HG03432 (cell line): ENCODE results near the gene PCDHB6.
"Not testable (repeated sequence)": the region's sequence is repeated elsewhere in the genome, so short reads cannot be mapped to it uniquely, and the experiment has no call there.

Source experiments
- ATAC-seq: cut with Tn5 transposase; IDR thresholded peaks from one replicate; pipeline ENCODE4 v1.9.1; 2021; ENCODE audit warnings: mild to moderate bottlenecking, moderate library complexity; ENCODE audit not compliant: unreplicated experiment

Gene PCDHB6

DNA sequence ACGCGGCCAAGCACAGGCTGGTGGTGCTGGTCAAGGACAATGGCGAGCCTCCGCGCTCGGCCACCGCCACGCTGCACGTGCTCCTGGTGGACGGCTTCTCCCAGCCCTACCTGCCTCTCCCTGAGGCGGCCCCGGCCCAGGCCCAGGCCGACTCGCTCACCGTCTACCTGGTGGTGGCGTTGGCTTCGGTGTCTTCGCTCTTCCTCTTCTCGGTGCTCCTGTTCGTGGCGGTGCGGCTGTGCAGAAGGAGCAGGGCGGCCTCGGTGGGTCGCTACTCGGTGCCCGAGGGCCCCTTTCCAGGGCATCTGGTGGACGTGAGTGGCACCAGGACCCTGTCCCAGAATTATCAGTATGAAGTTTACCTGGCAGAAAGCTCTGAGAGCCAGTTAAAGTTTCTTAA, 8.0 kb downstream of the PCDHB6 start:
- ATAC-seq = not testable (repeated sequence)

DNA sequence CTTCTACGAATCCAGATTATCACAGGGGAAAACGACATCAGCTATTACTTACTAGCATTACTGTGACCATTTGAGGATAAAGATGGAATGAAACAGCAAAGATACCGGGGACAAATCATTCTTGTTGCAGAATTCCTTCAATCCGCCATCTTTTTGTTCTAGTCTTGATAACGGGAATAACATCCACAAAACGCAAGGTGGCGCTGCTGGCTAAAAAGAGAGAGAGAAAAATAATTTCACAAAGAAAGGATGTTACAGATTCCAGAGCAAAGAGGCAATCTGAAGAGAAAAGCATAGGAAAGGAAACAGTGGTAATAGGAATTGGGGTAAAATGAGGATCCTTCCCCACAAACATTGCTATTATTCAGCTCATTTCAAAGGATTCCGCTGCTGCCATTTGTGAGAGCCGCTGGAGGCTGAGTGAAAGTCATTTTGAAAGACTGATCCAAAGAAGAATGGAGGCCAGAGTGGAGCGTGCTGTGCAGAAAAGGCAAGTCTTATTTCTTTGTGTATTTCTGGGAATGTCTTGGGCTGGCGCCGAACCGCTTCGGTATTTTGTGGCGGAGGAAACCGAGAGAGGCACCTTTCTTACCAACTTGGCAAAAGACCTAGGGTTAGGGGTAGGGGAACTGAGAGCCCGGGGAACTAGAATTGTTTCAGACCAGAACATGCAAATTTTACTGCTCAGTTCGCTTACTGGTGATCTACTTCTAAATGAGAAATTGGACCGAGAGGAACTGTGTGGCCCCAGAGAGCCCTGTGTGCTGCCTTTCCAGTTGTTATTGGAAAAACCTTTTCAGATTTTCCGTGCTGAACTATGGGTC, 22.7 kb downstream of the PCDHB6 start, which contains the start of gene PCDHB7:
TSS of gene PCDHB7 (plus strand) at position 264 of the 824 bp plus-strand sequence. CDS start at position 456, 192 bp downstream.
- no peak for ATAC-seq

GRCh38 chr5:141174291-141175104, 24.6 kb downstream of the PCDHB6 start:
- not testable (repeated sequence) for ATAC-seq

DNA sequence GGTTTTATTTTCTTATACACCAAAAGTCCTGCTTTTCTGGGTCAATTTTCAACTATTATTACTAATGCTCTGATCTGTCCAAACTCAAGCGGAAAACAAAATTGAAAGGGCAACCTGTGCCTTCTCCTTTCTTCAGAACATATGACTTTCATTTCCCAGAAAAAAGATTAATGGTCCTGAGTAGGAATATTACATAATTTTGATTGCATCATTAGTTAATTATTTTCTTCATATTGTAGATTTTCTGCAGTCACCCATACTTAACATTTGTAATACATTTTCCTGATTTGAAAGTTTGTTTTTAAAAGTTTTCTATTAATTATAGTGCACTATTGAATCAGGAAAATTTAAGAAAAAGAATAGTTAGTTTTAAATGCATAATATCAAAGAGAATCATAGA, 26.1 kb downstream of the PCDHB6 start:
- ATAC-seq = no peak

DNA sequence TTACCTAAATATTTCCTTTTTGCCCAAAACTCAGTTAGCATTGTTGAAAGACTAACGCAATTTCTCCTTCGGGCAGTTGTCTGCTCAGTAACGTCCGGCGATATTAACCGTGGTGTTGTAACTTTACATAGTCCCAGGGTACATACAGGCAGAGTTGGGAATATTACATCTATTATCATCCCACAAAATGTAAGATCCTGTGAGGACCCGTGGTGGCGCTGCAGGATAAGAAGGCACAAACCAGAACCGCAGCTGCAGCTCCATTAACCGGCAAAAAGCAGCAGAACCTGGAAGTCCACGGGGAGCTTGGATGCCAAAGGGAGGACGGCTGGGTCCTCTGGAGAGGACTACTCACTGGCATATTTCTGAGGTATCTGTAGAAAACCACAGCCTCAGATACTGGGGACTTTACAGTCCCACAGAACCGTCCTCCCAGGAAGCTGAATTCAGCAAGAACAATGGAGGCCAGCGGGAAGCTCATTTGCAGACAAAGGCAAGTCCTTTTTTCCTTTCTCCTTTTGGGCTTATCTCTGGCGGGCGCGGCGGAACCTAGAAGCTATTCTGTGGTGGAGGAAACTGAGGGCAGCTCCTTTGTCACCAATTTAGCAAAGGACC, 27.8 kb downstream of the PCDHB6 start, which contains the start of gene PCDHB8:
TSS of gene PCDHB8 (plus strand) at position 214 of the 615 bp plus-strand sequence. CDS start at position 459, 245 bp downstream.
- ATAC-seq = not testable (repeated sequence)

DNA sequence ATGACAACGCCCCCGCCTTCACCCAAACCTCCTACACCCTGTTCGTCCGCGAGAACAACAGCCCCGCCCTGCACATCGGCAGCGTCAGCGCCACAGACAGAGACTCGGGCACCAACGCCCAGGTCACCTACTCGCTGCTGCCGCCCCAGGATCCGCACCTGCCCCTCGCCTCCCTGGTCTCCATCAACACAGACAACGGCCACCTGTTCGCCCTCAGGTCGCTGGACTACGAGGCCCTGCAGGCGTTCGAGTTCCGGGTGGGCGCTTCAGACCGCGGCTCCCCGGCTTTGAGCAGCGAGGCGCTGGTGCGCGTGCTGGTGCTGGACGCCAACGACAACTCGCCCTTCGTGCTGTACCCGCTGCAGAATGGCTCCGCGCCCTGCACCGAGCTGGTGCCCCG, 29.5 kb downstream of the PCDHB6 start:
- not testable (repeated sequence) for ATAC-seq

DNA sequence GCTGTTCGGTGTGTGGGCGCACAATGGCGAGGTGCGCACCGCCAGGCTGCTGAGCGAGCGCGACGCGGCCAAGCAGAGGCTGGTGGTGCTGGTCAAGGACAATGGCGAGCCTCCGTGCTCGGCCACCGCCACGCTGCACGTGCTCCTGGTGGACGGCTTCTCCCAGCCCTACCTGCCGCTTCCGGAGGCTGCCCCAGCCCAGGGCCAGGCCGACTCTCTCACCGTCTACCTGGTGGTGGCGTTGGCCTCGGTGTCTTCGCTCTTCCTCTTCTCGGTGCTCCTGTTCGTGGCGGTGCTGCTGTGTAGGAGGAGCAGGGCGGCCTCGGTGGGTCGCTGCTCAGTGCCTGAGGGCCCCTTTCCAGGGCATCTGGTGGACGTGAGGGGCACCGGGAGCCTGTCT, 30.0 kb downstream of the PCDHB6 start:
- ATAC-seq = not testable (repeated sequence)

DNA sequence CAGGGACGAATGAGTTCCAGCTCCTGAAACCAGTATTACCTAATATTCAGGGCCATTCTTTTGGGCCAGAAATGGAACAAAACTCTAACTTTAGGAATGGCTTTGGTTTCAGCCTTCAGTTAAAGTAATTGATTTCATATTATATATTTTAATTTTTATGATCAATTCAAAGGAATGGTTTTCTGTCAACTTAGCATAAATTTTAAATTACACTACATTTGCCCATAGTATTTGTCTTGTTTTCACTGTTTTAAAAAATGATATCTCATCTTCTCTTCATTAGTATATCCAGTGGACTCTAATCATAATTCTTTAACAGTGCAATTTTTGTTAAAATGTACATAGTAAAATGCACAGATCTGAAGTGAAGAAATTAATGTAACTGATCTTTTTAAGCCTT, 30.5 kb downstream of the PCDHB6 start:
- no peak for ATAC-seq

- ATAC-seq = no peak
Measured at GRCh38 chr5:141182248-141182647, 32.4 kb downstream of the PCDHB6 start, which contains the start of gene PCDHB16. Gene PCDHB16, plus strand, starts transcription at chr5:141182387. Its CDS starts 173 bp downstream, at chr5:141182560.

GRCh38 chr5:141184117-141184855, 34.4 kb downstream of the PCDHB6 start:
- ATAC-seq = not testable (repeated sequence)

DNA sequence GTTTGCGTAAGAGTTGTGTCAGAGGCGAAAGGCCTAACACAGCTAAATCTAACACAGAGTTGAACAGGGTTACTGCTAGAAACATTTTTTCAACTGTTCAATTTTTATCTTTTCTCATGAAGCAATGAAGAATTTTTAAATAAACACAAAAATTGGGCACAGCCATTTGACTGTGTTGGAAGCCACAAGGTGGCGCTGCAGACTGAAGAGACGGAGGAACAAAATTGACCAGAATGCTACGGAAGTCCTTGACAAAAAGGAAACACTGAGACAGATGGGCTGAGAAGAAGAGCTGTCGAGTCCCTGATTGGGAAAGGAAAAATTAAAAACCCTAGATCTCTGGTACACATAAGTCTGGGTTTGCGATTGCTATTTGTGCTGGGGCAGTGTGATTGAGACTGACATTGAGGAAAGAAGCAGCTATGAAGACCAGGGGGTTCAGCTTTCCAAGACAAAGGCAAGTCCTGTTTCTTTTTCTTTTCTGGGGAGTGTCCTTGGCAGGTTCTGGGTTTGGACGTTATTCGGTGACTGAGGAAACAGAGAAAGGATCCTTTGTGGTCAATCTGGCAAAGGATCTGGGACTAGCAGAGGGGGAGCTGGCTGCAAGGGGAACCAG, 37.1 kb downstream of the PCDHB6 start, which contains the start of gene PCDHB9:
TSS of gene PCDHB9 (plus strand) at position 265 of the 616 bp plus-strand sequence. CDS start at position 423, 158 bp downstream.
- ATAC-seq = no peak

DNA sequence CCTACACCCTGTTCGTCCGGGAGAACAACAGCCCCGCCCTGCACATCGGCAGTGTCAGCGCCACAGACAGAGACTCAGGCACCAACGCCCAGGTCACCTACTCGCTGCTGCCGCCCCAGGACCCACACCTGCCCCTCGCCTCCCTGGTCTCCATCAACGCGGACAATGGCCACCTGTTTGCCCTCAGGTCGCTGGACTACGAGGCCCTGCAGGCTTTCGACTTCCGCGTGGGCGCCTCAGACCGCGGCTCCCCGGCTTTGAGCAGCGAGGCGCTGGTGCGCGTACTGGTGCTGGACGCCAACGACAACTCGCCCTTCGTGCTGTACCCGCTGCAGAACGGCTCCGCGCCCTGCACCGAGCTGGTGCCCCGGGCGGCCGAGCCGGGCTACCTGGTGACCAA, 38.8 kb downstream of the PCDHB6 start:
- not testable (repeated sequence) for ATAC-seq

DNA sequence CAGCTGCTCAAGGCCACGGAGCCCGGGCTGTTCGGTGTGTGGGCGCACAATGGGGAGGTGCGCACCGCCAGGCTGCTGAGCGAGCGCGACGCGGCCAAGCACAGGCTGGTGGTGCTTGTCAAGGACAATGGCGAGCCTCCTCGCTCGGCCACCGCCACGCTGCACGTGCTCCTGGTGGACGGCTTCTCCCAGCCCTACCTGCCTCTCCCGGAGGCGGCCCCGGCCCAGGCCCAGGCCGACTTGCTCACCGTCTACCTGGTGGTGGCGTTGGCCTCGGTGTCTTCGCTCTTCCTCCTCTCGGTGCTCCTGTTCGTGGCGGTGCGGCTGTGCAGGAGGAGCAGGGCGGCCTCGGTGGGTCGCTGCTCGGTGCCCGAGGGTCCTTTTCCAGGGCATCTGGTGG, 39.3 kb downstream of the PCDHB6 start:
- ATAC-seq = not testable (repeated sequence)

DNA sequence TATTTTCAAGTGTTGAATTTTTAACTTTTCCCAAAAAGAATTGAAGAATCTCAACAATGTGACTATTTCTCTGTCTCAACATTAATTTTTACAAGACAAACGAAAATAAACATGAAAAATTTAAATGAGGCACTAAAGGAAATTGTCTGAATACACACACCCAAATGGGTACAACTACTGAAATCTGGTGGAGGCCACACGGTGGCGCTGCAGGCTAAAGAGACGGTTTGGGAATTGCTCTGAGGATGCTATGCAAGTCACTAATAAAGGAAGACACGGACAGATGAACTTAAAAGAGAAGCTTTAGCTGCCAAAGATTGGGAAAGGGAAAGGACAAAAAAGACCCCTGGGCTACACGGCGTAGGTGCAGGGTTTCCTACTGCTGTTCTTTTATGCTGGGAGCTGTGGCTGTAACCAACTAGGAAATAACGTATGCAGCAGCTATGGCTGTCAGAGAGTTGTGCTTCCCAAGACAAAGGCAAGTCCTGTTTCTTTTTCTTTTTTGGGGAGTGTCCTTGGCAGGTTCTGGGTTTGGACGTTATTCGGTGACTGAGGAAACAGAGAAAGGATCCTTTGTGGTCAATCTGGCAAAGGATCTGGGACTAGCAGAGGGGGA, 42.4 kb downstream of the PCDHB6 start, which contains the start of gene PCDHB10:
TSS of gene PCDHB10 (plus strand) at position 244 of the 616 bp plus-strand sequence. CDS start at position 444, 200 bp downstream.
- no peak for ATAC-seq

DNA sequence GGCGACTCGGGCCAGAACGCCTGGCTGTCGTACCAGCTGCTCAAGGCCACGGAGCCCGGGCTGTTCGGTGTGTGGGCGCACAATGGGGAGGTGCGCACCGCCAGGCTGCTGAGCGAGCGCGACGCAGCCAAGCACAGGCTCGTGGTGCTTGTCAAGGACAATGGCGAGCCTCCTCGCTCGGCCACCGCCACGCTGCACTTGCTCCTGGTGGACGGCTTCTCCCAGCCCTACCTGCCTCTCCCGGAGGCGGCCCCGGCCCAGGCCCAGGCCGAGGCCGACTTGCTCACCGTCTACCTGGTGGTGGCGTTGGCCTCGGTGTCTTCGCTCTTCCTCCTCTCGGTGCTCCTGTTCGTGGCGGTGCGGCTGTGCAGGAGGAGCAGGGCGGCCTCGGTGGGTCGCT, 44.5 kb downstream of the PCDHB6 start:
- ATAC-seq = not testable (repeated sequence)

GRCh38 chr5:141196363-141196762, 46.5 kb downstream of the PCDHB6 start:
- no peak for ATAC-seq

DNA sequence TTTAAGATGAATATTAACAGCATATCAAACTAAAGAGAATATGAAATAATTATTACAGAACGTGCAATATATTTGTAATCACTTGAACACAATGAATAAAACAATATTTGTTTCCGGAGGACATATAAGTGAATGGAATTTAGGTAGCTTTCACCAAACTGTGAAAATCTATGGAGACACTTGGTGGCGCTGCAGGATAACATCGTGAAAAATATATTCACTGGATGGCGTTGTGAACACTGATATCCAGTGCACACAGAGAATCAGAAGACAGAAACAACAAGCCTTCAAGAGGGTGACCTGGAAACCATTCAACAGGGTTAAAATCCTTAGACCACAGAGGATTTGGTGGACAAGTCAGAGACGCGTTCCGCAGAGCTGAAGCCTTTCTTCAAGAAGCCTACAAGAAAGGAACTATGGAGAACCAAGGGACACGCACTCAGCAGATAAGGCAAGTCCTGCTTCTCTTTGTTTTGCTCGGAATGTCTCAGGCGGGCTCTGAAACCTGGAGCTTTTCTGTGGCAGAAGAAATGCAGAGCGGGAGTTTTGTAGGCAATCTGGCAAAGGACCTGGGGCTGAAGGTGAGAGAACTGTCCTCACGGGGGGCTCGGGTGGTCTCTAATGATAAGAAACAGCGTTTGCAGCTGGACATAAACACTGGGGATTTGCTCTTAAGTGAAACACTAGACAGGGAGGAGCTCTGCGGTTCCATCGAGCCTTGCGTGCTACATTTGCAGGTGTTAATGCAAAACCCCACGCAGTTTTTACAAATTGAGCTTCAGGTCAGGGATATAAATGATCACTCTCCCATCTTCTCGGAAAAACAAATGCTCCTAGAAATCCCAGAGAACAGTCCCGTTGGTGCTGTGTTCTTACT, 49.7 kb downstream of the PCDHB6 start, which contains the start of gene PCDHB11:
TSS of gene PCDHB11 (plus strand) at position 269 of the 877 bp plus-strand sequence. CDS start at position 417, 148 bp downstream.
- no peak for ATAC-seq

- not testable (repeated sequence) for ATAC-seq
Measured at GRCh38 chr5:141201126-141201525, 51.3 kb downstream of the PCDHB6 start.
